ENCODE measurements around the gene COPS2.

The COPS2 gene

DNA sequence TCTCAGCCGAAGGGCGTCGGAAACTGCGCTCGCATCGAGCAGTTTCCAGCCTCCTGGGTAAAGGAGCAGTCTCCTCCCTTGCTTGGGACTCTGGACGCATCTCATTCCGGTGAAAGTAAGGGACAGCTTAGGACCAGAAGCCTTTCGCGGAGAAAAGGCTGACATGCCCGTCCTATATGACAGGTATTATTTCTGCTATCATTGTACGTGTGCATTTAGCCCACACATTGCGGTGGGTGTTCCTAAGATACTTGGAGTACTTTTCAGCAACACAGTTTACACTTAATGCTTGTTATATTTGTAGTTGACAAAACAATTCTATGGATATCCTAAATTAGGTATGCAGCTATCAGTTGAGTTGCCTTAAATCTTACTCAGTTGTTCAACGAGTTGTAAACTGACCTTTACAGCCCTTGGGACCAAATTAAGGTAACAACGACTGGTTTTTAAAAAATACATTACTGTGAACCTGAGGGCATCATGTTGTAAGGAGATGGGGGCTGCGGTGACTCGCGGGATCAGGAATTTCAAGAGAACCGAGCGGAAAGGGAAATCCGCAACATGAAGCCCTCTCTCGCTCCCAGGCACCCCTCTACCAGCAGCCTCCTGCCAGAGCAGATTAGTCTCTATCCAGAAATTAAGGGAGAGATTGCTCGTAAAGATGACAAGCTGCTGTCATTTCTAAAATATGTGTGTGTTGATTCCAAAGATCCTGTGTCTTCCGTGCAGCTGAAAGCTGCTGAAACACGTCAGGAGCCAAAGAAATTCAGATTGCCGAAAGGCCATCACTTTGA lies 632 bp upstream of the COPS2 start:
- no peak for DNase-seq

DNA sequence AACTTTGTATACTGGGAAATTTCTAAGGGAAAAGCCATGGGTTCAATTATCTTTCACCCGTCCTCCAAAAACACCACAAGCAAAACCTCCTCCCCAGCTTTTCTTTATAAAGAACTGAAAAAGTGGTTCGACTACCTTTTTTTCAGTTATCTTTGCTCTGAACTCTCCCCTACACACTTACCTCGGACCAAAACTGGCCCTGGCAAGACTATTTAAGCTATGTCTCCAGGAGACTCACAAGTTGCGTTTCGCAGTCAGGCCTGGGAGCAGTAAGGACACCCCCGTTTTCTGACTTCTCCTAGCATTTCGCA lies 645 bp downstream of the COPS2 start:
- DNase-seq, result no peak

DNA sequence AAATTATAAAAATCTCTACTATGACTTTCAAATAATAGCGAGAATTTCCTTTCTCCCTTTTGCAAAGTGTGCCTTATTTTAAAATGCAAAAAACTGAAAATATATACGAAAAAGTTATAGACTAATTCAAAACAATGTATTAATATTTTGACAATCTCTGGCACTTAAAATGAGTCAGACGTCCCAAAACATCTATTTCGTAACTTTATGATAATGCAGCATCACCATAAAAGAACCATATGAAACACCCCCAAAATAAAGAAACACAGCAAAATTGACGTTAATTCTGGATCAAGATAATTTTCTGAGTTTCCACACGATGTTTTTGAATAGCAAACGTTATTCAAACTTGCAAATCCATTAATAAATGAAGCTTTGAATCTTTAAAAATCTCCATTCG lies 1.0 kb downstream of the COPS2 start:
- no peak for DNase-seq

DNA sequence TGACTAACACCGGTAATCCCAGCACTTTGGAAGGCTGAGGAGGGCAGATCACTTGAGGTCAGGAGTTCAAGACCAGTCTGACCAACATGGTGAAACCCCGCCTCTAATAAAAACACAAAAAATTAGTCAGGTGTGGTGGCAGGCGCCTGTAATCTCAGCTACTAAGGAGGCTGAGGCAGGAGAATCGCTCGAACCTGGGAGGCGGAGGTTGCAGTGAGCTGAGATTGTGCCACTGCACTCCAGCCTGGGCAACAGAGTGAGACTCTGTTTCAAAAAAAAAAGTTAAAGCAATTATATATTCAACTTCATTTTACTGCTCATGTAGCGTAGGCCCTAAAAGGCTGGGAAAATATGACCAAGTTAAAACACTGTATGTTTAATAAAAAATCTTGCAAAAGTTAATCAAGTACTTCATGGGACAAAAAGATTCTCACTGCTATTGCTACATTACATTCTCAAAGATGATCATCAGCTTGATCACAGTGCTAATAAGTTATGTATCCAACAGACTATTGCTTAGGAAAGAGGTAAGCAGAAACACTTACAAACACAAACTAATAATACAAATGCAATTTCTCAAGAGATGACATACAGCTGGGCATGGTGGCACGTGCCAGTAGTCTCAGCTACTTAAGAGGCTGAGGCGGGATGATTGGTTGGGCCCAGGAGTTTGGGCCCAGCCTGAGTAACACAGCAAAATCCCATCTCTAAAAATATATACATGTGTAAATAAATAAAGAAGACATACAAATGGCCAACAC lies 2.7 kb downstream of the COPS2 start:
- no peak for DNase-seq

DNA sequence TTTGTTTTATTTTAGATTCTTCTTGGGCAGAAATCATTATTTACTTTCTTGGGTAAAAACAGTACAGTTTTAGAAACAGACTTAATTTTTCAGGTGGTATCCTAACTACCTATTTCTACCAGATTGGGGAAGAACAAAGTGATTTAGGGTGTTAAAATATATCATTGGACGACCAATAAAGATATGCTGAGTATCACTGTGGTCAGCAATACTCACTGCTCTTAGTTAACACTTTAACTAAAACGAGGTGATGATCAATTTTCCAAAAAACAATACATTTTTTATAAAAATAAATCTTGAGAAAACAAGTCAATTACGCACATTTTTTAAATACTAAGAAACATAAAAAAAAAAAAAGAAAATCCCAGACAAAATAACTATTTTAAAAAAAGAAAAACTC lies 3.6 kb downstream of the COPS2 start:
- no peak for DNase-seq

DNA sequence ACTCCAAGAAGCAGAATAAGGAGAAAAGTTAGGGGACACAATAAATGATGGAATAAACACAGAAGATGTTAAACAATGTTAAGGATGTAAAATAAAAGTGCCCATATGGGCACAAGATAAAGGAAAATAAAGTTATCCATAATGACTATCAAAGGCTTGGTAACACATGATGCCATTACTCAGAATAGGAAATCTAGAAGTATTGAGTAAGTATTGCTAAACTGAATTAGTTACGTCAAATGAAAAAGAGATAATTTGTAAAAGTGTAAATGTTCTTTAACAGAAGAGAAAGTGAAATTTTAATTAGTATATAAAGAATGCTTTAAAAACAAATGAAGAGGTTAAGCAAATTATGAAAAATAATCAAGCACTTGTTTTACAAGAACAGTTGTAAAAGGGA lies 6.7 kb downstream of the COPS2 start:
- no peak for DNase-seq

DNA sequence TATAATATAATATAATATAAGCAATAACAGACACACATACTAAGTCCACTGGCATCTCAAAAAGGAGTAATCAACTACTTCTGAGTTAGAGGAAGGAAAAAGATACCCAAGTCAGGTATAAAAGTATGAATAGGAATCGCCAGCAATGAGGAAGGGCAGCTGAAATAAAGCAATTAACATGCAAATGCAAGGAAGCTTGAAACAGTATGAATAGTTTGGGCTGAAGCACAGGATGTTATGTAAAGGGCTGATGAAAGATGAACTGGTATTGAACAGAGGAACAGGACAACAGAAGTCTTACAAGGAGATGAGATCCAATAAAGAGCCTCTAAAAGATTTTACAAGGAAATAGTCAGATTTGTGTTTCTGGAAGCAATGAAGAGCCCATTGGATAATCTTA lies 7.1 kb downstream of the COPS2 start:
- no peak for DNase-seq

DNA sequence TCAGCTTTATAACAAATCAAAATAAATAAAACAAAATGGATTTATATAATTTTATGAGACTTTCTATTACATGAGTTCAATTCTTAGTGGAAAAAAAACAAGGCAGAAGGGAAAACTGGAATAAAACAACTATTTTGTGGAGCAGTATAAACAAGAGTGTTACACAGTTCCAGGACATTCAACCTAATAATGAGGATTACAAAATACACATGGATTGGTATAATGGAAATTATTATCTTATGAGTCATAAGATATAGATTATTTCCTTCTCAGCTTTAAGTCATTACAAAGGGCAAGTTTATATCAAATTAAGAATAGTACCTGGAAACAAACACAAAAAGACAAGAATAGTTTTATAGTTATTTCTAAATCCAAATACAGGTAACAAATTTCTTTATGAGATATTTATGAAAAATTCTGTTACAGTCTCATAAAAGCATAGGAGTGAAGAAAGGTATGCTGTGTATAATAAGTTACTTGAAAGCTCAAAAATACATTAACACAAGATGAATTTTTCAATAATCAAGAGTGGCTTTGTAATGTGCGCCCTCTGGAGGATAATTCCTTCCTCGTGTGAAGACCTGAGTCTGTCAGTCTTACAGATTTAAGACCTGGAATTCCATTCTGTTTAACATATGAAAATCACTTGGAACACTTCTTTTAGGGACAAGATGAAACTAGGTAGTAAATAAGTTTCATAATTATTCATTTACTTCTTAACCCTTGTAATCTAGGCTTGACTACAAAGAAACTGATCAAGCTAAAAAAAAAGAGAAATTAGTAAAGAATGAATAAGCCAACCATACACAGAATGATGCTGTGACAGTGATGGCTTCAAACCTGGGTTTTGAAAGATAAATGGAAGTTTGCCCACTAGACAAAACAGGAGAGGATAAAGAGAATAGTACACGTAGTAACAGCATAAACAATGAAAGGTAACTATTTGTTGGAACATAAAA lies 9.5 kb downstream of the COPS2 start:
- no peak for DNase-seq

DNA sequence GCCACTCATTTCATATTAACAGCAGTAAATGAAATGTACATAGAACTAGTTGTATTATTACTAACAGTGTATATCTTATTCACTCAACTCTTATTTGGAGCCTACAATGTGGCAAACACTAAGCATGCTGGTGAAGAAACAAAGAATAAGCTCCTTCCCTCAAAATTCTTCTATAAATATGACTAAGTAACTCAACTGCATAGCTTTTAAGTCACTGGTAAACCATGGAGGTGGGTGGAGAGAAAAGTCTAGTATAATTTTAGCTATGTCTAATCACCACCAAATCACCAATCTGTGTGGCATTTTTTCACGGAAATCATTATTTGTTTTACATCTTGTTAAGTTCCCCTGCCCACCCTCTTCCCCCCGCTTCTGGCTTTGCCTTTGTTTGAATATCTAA lies 17.5 kb downstream of the COPS2 start:
- DNase-seq, result no peak

DNA sequence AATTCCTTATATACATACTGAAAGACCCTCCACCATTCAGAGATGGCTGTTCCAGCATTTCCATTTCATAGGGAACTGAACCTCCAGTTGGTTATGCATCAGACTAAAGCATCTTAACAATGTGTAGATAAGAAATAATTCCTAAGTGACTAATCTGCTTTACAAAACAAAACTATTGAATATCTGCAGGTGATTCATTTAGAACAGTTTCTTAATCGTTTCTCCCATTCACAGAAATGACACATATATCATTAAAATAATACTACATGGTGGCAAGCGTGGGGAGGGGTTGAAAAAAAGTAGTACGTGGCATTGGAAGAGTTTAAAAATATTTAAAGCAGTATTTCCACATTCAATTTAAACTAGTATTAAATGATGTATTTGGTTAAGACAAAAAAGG lies 19.5 kb downstream of the COPS2 start:
- no peak for DNase-seq

DNA sequence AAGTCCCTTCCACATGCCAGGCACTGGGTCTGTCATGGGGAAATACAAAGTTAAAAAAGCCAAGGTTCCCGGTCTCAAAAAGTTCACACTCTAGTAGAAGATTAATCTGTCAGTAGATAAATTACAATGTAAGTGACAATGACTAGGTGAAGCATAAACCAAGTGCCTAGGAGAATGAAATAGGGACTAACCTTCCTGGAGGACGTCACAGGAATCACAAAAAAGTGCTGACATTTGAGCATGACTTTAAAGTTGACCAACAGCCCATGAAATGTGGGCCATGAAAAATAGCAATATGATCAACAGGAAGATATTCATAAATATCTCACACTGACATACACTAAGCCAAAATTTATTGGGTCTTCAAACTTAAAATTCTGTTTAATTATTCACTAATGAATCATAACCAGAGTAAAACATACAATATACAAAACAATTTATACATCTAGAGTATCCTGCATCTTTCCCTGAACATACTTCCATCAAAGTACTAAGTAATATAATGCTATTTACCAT lies 20.0 kb downstream of the COPS2 start:
- no peak for DNase-seq

DNA sequence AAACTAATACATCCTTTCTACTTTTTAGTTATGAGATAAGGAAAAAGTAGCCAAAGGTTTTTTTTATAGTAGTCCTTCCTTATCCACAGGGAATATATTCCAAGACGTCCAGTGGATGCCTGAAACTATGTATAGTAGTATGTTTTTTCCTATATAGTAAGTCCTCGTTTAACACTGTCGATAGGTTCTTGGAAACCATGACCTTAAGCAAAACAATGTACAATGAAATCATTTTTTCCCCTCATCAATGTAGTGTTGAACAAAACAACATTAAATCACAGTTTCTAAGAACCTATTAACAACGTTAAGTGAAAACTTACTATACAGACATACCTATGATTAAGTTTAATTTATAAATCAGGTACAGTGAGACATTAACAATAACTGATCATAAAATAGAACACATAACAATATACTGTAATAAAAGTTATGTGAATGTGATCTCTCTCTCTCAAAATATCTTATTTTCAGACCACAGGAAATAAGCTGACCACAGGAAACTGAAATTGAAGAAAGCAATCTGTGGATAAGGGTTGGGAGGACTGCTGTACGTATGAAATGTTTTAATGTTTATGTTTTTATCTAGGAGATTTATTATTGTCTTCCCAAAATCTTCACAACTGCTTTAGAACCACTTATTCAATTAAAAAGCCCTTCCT lies 20.6 kb downstream of the COPS2 start:
- no peak for DNase-seq

DNA sequence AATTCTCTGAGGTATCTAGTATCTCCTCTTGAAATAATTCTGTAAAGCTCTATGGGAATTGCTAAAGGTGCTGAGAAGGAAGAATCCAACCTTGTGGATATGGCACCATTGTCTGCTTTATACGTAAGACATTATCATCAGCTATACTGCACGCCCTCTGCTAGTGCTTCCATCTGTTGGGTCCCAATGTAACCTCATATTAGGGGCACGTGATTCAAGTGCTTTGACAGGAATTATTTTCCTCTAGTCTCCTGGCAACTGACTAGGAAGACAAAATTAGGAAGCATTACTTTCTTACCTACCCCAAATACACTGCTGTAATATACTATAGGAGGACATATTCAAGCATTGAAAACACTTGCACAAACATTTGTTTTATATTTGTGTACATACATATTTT lies 24.0 kb downstream of the COPS2 start:
- DNase-seq, result no peak

DNA sequence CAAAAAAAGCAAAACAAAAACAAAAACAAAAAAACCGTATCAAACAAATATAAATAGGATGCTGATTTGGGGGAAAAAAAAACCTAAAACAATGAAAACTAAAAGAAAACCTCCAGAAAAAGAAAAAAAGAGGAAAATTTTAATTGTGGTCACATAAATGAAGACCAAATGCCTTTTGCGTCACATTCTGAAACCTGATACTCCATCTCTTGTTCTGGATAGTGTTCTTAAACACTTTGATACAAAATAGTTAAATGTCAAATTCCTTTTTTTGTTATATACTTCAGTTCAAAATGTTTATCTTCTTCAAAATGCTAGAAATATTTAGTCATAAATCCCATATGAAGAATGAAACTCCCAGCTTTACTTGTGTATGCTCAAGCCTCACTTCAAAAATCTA lies 31.0 kb downstream of the COPS2 start:
- DNase-seq, result no peak

DNA sequence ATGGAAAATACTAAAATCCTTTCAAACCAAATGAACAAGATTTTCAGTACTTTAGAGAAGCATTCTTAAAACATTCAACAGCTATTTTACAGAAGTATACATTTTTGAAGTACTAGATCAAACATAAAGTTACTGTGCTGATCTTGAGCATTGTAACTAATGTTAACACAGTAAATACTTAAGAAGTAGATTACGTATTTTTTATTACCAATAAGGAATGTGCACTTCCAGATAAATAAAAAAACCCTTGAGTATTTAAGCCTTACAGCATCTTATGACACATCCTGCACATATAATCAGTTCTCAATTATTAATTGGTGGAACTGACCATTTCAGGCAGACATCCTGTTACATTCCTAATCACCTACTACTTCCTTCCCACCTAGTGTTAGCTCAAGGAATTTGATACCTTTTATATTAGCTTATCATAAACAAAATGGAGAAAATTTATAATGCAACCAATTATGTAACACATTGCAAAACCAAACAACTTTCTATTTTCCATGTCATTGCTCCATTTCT lies 32.8 kb downstream of the COPS2 start:
- DNase-seq, result no peak

DNA sequence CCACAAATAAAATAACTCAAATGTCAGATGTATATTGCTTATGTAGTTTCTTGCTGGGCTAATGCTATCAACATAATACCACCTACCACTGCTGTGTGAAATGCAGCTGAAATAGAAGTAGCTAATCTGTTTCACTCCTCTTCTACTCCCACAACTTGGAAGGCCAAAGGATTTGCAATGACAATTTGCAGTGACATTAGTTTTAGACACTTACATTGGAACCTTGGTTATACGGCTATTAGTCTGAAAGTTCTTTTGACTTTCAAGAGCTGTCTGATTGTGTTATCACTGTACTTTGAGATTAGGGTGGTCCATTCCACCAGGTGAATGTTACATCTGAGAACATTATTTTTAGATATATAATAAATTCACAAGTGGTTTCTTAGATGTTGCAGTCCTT lies 33.5 kb downstream of the COPS2 start:
- no peak for DNase-seq

DNA sequence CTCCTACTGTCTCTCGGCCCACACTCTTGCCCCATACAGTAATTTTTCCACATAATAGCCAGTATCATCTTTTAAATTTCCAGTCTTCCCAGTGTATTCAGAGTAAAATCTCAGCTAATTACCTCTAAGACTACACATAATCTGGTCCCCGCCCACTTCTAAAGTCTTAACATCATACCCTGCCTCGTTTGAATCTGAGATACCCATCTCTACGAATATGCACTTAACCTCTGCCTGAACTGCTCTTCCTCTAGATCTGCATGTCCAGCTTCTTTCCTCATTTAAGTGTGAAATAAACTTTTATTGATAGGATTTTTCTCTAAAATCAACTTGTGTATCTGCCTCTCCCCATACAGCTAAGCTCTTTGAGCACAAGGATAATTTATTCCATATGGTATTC lies 34.6 kb downstream of the COPS2 start:
- DNase-seq, result no peak

DNA sequence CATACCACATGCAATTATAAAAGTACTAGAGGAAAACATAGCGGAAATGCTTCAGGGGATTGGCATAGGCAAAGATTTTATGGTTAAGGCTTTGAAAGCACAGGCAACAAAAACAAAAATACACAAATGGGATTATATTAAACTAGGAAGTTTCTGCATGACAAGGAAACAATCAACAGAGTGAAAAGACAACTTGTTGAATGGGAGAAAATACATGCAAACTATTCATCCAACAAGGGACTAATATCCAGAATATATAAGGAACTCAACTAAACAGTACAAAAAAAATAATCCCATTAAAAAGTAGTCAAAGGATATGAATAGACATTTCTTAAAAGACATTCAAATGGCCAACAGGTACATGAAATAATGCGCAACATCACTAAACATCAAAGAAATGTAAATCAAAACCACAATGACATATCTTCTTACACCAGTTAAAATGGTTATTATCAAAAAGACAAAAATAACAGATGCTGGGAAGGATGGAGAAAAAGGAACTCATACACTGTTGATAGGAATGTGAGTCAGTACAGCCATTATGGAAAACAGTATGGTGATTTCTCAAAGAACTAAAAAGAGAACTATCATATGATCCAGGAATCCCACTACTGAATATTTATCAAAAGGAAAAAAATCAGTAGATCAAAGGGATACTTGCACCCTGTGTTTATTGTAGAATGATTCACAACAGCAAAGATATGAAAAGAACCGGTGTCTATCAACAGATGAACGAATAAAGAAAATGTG lies 39.1 kb downstream of the COPS2 start:
- no peak for DNase-seq

DNA sequence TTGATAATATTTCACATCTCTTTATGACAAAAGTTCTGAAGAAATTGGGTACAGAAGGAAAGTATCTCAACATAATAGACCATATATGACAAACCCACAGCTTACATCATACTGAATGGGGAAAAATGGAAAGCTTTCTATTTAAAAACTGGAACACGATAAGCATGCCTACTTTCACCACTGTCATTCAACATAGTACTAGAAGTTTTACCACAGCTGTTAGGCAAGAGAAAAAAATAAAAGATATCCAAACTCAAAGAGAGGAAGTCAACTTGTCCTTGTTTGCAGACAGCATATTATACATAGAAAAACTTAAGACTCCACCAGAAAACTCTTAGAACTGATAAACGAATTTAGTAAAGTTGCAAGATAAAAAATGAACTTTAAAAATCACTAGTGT lies 40.3 kb downstream of the COPS2 start:
- no peak for DNase-seq

DNA sequence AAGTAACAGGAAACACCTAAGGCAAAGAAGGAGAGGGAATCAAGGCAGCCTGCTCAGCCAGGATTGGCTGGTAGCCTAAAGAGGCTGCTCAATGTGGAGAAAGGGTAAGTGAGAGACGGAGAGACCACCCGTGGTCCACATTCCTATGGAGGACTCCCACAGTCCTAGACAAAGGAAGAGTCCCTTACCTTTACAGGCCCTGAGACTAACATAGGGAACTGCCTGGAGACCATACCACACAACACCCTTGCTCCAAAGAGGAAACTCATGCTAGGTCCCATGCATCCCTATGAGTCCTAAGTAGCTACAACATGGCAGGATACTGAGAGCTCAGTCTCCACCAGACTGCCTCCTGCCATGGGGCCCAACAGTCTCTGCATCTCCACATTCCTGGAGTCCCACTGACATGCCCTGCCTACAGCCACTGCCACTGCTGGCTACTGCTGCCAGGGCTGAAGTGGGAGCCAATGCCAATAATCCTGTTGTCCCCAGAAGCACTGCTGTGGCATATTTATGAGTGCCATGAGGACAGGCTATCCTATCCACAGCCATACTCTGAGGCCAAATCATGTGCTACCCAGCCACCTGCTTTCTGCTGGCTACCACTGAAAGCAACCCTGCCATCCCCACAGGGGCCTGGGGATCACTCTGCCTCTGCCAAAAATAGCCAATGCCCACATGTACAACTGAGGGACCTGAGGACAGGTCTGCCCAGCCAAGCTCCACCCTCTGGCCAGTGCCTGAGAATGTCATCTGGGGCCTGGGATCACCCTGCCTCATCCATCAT lies 45.0 kb downstream of the COPS2 start:
- no peak for DNase-seq

DNA sequence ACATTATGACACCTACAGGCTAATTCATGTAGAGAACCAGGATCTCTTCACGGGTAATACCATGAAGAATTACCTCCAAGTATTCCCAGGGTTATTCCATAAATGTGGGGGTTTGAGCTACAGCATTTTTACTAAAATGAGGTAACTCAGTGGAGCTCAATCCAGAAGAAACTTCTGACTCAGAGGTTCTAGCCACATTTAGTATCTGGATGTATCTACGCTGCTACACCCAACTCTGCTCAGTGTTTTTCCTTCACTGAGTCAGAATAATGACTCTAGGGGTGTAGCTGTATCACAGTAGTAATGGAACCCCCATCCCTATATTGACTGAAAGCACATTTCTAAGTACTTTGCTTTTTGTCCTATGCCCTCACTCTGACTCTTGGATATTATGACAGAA lies 52.4 kb downstream of the COPS2 start:
- no peak for DNase-seq
